ENCODE measurements around the gene GFY.

Gene GFY

DNA sequence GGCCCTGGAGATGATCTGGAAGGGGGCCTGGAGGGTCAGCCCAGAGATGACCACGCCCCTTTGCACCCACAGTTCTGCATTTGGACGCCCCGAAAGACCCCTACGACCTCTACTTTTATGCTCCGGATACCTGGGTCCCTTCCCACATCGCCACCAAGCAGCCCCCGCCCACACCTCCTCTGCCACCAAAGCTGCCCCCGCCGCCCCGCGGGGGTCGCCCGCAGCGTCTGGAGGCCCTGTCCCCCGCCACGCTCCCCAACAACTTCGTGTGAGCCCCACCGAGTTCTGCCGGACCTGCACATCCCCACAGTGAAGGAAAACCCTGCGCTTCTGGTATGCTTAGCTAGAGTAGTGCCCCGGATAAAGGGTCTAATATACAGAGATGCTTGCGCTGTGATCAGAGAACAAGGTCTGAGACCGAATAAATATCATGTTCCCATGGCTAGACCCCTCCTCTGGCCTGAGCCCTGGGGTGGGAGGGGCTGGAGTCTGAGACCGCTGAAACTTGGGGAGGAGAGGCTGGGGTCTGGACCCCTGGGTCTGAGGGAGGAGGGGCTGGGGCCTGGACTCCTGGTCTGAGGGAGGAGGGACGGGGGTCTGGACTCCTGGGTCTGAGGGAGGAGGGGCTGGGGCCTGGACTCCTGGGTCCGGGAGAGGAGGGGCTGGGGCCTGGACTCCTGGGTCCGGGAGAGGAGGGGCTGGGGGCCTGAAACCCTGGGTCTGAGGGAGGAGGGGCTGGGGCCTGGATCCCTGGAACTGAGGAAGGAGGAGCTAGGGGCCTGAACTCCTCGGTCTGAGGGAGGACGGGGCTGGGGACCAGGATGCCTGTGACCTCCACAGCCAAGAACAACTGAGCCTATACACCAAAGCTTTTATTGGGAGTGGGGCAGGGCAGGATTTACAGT lies 3.6 kb downstream of the GFY start:
- no peak for DNase-seq

DNA sequence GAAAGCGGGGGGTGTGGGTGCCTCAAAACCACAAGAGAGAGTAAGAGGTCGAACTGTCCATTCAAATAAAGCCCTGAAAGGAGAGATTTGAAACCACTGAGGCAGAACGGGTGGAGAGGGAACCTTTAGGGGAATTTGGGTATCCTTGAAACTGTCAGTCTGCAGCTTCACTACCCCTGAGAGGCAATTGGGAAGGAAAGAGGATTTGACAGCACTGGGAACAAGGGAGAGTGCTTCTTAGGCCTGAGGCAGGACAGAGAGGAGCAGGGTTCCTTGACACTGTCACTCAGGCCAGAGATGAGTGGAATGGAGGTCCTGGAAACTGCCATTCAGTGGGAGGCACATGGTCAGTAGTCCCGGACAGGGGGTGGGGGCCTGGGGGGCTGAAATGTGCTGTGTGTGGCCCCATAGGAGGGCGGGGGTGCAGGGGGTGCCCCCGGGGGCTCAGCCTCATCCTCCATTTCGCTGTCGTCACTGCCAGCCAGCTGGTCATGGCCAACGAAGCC lies 5.0 kb downstream of the GFY start:
- DNase-seq: no peak

DNA sequence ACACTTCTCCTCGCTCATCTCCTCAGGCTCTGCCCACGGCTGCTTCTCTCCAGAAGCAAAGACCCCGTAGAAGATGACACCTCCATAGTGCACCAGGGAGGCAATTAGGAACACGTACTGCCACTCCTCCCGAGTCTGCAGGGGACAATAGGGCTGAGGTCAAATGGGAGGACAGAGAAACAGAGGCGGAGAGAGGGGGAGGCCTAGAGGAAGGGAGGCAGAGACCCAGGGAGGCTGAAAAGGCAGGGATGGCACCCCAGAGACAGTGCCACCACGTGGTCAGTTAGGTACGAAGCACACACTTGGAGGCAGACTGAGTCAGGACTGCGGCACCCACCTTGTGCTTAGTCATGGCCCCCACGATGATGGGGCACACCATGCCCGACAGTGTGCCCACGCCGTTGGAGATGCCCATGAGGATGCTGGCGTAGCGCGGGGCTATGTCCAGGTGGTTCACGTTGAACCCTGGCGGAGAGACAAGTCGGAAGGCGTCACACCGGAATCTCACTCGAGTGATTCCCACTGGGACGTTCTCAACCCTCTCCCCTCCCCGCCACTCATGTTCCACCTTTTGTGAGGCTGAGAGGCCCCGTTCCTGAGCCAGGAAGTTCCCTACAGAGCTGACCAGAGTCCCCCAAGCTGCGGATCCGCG lies 5.6 kb downstream of the GFY start:
- DNase-seq: peak; percentile 65

DNA sequence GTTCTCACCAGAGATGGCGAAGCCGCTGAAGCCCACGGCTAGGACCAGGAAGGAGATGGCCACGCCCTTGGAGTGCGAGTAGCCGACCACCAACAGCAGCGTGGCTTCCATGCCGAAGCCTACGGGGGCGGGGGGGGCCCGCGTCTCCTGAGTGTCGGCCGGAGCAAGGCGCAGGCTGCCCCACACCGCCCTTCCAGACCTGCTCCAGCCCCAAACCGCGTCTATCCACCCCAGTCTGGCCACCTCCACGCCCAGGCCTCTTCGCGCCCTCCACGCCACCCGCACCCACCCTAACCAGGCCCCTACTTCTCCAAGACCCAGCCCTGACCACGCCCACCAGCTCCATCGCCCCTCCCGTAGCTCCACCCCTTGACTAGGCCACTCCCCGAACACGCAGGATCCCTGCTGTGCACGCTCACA lies 6.2 kb downstream of the GFY start:
- peak; percentile 52 for DNase-seq

DNA sequence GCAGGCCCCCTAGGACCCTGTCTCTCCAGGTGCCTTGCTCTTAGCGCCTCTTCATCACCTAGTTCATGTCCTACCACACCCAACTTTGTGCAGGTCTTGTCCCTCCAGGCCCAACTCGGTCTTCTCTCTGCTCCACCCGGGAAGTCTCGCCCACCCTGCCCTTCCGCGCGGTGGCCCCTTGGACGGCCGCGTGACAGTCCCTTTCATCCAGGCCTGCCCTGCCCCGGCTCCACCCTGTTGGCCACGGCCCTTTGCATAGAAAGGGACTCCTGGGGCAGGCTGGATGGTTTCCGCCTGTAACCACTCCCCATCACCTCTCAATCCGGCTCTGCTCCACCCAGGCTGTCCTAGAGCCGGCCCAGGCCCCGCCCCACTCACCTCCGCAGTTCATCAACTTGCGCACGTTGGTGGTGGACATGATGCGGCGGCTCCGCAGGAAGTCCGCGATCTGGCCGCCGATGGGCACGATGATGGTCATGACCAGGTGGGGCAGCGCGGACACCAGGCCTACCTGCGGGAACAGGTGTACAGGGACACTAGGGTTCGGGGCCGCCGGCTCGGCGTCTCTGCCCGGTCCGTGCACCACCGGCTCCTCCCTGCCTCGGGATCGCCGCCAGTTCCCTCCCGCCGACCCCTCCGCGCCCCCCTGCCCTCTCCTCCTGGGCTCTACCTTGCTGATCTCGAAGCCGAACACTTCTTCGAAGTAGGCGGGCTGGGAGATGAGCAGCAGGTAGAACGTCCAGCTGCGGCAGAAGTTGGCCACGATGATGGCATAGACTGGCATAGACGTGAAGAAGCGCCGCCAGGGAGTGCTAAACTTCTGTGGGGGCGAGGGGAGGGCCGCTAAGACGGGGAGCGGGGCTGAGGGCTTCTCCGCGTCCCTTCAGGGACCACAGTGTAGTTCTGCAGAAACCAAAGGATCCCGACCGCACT lies 7.2 kb downstream of the GFY start:
- peak; percentile 43 for DNase-seq

DNA sequence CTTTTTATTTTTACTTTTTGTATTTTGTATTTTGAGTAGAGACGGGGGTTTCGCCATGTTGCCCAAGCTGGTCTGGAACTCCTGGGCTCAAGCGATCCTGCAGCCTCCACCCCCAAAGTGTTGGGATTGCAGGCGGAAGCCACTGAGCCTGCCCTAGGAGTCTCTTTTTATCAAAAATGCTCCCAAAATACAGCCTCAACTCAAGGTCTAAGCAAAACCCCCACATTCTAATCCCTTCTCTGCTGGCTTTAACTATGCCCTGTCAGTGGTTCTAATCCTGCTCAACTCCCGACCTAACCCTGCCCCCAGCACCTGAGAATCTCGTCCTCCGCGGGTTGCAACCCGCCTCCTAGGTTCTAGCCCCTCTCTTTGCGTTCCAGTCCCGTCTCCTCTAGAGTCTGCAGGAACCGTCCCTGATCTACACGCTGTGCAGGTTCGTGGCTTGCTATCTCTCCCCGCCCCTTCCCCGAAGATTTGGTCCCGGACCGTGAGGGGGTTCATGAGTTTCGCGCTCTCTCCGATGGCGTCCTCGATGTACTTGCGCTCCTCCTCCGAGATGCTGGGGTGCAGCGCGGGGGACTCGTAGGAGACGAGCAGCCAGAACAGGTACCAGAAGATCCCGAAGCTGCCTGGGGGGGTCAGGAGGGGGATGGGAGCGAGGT lies 8.2 kb downstream of the GFY start:
- DNase-seq: no peak

DNA sequence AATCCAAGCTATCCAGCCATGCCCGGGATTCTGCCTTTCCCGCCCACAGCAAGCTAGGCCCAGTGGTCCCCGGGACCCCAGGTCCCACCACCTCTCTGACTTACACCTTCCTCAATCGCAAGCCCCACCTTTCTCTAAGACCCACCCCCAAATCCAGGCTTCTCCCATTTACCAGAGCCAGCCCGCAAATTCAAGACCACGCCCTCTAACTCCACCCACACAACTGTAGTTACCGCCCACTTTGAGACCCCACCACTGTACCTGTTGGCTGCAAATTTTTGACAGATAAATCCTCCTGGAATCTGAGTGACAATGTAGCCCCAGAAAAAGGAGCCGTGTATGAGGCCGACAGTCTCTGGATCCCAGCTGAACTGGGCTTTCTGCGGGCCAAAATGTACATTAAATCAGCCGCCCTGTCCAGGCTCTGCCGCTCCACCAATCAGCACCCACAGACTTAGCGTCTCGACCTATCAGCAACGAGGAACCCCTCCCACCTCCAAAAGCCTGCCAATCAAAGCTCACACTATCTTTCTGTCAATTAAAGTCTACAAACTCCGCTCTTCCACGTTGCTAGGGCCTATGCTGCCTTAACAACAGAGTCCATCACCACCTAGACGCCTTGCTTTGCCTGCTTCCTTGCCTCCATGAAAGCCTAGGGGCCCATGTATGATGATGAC lies 9.9 kb downstream of the GFY start:
- DNase-seq: no peak

DNA sequence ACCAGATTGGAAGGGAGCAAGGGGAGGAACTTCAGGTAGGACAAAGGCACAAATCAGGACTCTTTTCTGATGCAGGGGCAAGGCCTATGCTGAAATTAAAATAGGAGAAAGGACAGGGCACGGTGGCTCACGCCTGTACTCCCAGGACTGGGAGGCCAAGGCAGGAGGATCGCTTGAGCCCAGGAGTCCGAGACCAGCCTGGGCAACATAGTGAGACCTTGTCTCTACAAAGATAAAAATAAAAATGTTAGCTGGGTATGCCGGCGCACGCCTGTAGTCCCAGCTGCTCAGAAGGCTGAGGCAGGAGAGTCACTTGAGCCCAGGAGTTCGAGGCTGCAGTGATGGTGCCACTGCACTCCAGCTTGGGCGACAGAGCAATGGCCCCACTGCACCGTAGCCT lies 10.5 kb downstream of the GFY start:
- DNase-seq: no peak

DNA sequence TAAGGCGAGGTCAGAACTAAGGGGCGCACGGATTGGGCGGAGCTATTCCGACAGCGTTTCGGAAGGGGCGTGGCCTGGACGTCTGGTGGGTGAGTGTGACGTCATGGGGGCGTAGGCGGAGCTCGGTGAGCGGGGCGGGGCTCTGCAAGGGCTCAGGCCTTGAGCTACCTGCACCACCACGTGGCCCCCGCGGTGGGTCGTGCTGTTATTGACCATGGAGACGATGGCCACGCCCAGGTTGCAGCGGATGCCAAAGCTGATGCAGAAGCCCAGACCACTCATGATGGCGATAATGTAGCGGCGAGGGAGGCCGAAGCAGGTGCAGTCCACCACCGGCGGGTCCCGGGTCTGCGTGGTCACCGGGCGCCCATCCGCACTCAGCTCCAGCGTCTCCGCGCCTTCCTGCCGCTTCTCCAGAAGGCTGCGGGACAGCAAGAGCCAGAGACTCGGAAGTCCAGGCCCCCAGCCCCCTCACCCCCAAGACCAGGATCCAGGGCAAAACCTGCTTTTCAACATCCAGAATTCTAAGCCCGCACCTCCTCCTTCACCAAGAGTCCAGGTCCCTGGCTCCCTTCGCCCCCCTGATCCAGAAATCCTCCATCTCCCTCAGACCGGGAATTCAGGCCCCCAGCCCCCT lies 11.3 kb downstream of the GFY start:
- peak; percentile 77 for DNase-seq

DNA sequence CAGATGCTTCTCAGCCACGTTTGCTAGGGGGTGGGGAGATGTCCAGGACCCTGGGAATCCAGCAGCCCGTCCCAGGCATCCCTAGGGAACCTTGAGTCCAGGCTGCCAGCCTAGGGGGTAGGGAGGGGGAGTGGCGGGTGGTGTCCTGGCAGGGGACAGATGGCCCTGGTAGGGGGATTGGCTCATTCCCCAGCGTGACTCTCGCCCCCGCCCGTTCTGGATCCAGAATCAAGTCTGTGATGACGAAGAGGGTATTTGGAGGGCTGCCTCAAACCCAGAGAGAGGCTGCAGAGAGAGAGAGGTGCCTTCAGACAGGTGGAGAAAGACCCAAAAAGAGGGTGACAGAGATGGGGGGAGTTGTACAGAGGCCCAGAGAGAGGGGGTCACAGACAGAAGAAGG lies 12.0 kb downstream of the GFY start:
- no peak for DNase-seq

DNA sequence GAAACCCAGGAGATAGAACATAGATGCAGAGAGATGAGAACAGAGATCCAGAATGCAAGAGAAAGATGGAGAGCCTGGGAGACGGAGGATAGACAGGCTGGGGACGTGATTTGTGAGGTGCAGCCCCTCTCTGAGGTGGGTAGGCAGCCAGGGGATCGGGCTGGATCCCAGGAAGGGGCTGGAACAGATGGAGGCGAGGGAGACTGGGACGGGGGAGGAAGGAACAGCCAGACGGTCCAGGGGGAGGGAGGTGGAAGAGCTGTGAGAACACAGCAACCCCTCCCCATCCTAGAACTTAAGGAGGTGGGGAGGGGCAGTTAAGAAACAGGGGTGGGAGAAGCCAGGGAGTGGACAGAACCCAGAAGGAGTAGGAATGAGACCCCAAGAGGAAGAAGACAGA lies 13.1 kb downstream of the GFY start:
- no peak for DNase-seq

DNA sequence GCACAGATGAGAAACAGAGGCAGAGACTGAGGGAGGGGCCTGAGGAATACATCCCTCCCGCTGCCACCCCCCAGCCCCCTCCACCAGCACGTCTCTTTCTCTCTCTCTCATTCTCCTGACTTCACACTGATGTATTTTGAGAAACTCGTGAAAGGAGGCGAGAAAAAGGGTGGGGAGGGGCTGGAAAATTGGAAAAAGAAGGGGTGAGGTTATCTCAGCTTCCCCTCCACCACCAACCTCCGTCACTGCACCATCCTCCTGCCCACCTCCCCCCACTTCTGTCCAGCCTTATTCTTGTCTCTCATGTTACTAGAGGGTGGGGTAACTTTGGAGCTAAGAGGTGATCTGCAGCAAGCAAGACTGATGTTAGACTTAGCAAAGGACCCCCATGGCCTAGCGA lies 14.6 kb downstream of the GFY start:
- no peak for DNase-seq

DNA sequence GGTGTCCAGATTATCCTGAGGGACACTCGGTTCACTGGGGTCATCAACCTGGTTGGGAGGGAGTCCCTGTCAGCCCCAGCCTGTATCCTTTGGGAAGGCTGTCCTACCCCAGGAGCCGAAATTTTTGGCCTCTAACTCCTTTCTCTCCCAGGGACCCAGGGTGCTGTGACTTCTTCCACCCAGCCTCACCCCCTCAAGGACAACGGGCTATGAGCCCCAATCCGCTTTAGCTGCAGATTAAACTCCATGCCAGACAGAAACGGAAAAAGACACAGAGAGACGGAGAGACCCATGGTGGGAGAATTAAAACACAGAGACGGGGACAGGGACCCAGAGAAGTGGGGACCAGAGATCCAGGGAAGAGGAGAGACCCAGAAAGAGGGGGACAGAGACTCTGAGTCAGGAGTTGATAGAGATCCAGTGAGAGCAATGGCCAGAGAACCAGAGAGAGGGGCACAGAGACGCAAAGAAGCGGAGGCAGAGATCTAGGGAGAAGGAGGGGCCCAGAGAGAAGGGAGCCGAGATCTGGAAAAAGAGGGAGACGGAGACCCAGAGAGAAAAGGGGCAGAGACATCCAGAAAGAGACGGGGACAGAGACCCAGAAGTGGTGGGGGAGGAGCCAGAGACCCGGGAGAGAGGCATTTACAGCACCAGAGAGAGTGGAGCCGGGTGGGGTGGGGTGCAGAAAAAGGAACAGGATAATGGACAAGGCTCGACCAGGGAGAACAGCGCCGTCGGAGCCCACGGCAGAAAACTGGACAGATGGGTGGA lies 15.4 kb downstream of the GFY start:
- no peak for DNase-seq

DNA sequence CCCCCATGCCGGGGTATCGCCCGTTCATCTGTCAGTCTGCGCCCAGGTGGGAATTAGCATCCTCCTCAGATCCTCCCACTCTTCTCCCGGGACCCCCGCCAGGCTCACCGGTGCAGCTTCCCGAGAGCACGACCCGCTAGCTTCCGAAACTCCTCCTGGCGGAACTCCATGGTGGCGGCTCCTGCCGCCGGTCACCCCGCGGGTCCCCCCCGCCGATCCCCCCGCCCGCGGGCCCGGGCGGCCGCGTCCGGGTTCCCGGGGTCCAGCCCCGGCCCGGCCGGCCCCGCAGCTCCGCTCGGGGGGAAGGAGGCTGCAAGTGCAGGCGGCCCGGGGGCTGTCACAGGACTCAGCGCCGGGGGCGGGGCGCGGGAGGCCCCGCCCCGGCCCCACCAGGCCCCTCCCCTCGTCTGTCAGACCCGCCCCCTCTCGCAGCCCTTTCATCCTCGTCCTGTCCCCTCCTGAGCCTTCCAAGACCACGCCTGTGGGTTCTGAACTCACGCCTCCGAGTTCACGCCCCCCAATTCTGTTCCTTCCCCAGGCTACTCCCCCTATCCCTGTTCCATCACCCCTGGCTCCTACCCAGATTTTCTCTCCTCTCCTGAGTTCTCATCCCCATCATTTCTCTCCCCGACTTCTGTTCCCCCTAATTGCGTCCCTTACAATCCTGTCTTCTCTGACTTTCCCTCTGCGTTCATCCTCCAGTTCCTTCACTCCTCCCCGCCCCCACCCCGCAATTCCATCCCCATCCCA lies 16.2 kb downstream of the GFY start, which contains the start of gene SLC17A7:
TSS of gene SLC17A7 (minus strand) at position 318 of the 750 bp plus-strand sequence. CDS start at position 170, 148 bp downstream.
- DNase-seq: peak; percentile 67

DNA sequence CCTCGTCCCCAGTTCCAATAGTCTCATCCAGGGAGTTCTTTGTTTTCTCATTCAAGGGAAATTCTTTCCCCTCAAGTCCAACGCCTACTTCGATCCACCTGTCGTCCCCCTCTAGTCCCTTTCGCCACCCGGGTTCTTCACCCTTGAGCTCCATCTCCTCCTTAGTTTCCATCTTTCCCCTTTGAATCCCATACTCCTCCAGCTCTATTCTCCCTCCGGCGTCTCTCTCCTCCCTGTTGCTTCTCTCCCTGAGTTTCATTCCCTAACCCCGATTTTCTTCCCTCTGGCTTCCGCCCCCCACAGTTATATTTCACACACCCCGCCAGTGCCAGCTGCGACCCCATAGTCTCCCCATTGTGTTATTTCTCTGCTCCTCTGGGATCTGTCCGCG lies 16.8 kb downstream of the GFY start:
- DNase-seq: no peak

DNA sequence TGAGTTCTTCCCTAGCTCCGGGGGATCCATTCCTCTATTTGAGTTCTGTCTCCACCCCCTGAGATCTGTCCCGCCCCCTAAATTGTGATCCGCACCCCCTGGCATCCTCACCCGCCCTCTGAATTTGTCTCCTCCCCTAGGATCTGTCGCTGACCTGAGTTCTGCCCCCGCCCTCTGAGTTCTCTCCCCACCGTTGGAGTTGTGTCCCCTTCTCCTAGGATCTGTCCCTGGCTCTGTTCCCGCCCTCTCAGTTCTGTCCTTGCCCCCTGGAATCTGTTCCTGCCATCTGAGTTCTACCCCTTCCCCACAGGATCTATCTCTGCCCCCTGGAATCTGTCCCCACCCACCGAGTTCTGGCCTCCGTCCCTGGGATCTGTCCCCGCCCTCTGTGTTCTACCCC lies 17.2 kb downstream of the GFY start:
- no peak for DNase-seq

DNA sequence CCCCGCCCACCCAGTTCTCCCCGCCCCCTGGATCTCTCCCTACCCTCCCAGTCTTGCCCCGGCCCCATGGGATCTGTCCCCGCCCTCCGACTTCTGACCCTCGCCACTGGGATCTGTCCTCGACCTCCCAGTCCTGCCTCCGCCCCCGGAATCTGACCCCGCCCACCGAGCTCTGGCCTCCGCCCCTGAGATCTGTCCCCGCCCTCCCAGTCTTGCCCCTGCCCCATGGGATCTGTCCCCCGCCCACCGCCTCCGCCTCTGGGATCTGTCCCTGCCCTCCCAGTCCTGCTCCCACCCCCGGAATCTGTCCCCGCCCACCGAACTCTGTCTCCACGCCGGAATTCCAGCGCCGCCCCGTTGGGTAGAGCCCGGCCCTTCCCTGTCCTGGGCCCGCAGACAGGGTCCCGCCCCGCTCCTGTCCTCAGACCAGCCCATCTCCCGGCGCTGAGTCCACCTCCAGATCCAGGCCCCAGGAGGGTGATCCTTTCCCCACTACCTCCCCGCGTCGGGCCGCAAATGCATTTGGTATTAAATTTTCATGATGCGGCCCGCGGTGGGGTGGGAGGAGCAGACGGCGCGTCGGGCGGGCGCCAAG lies 17.7 kb downstream of the GFY start:
- peak; percentile 73 for DNase-seq

DNA sequence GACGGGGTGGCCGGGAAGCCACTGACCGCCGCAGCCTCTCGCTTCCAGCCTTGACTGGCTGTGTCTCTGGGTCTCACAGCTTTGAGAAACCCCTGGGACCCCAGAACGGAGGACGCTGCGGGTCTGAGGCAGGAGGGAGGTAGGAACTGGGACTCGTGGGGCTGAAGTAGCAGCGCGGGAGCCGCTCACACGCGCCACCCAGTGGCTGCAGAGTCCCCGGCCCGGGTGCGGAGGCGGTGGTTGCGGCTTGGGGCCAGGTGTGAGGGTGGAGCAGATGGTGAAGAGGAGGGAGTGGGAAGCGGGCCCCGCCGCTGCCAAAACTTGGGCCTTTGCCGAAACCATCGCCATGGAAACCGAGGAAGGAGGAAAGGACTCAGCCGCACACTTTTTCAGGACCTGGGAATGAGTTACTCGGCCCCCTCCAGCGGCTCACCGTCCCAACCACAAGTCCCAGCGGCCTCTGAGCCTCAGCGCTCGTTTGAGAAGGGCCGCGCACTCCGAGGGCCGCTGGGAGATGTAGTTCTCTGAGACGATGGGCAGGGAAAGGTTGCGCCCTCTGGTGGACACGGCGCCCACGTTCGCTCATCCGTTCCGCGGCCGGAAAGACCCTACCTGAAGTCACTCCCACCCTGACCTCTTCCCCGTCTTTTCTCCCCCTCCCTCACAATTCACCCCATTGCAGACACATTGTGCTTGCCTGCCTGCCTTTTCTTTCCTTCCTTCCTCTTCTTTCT lies 18.3 kb downstream of the GFY start:
- DNase-seq: peak; percentile 98
